Tibial artery (tissue), 4 donors: Measurements from ENCODE around the gene FCHSD2.

Experiments used
- DNase-seq, 2 donors: peaks; one replicate each; pipeline ENCODE4 v3.0.0-alpha.2; 2019
- H3K27ac ChIP-seq, 2 donors: fragments of 200-600 bp; sonication (generic) in 1 of 2; 1 replicate in 1 of 2; 2 replicates in 1 of 2; pipeline ENCODE4 v1.5.1; 2018 to 2019; ENCODE audit warnings: mild to moderate bottlenecking in 1 of 2
- H3K27me3 ChIP-seq, 2 donors: fragments of 200-600 bp; sonication (generic) in 1 of 2; one replicate each; pipeline versions ENCODE4 v1.5.1 to v1.6.0; 2016 to 2019
- H3K36me3 ChIP-seq, 3 donors: fragments of 200-600 bp; sonication (generic) in 2 of 3; one replicate each; pipeline ENCODE4 v1.5.1; 2016 to 2019; ENCODE audit warnings: mild to moderate bottlenecking in 2 of 3
- H3K4me1 ChIP-seq, 4 donors: fragments of 200-600 bp; sonication (generic) in 2 of 4; 1 replicate in 3 of 4; 2 replicates in 1 of 4; pipeline ENCODE4 v1.5.1; 2016 to 2019
- H3K4me3 ChIP-seq, 2 donors: fragments of 200-600 bp; sonication (generic) in 1 of 2; 1 replicate in 1 of 2; 2 replicates in 1 of 2; pipeline ENCODE4 v1.5.1; 2018 to 2019; ENCODE audit warnings: mild to moderate bottlenecking in 2 of 2
- H3K9me3 ChIP-seq, 3 donors: fragments of 200-600 bp; sonication (generic) in 1 of 3; one replicate each; pipeline ENCODE4 v1.5.1; 2016 to 2019
- intact Hi-C: fragments of 100-400 bp; cut with DNase I; formaldehyde crosslinking; loops from one replicate; pipeline ENCODE4 v1.15.0; 2023; ENCODE audit warnings: low total_unique reads
- TF ChIP-seq, protein P1 (sequence below), 2 experiments: fragments of 200-600 bp in 1 of 2; fragments of 450-650 bp in 1 of 2; IDR thresholded peaks; one replicate each; pipeline ENCODE4 v1.5.1; 2017 to 2019; ENCODE audit warnings: antibody characterized with exemption in 2 of 2, mild to moderate bottlenecking in 1 of 2, moderate library complexity in 1 of 2

FCHSD2 gene

DNA sequence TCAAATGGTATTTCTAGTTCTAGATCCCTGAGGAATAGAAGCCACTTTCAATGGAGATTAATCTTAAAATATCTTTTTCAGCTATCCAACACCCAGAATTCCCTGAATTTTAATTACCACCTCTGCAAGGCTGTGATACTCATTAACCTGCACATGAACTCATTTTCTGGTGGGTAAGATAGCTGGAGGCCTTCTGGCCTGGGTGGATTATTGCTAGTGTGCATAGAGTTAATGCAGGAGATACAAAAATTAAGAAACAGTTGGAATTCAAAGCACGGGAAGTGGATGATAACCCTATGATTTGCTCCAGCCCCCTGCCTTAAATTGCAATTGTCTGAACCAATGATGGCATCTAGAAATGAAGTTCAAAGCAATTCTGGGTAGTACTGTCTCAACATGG is 212.9 kb downstream of the FCHSD2 start:
- DNase-seq = no peak
- H3K4me3 ChIP-seq = no peak overlapping the region
- H3K27ac ChIP-seq = no peak overlapping the region
- H3K9me3 ChIP-seq = no peaks in the 10 kb centered on the region
- H3K4me1 ChIP-seq = peaks cover 0 to 49% (median 7%) of the 10 kb centered on the region in 4 donors
- TF ChIP-seq, protein P1, sequence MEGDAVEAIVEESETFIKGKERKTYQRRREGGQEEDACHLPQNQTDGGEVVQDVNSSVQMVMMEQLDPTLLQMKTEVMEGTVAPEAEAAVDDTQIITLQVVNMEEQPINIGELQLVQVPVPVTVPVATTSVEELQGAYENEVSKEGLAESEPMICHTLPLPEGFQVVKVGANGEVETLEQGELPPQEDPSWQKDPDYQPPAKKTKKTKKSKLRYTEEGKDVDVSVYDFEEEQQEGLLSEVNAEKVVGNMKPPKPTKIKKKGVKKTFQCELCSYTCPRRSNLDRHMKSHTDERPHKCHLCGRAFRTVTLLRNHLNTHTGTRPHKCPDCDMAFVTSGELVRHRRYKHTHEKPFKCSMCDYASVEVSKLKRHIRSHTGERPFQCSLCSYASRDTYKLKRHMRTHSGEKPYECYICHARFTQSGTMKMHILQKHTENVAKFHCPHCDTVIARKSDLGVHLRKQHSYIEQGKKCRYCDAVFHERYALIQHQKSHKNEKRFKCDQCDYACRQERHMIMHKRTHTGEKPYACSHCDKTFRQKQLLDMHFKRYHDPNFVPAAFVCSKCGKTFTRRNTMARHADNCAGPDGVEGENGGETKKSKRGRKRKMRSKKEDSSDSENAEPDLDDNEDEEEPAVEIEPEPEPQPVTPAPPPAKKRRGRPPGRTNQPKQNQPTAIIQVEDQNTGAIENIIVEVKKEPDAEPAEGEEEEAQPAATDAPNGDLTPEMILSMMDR (IDR thresholded peaks at IDR 0.05) = no peak
- intact Hi-C loops = loop anchor here (10.0 kb wide), 2 partner anchors 64 to 206 kb away; no protein-coding TSS in a partner anchor
- peaks cover 0 to 7% (median 0%) of the 10 kb centered on the region in 3 donors for H3K36me3 ChIP-seq
- no peaks in the 10 kb centered on the region for H3K27me3 ChIP-seq

DNA sequence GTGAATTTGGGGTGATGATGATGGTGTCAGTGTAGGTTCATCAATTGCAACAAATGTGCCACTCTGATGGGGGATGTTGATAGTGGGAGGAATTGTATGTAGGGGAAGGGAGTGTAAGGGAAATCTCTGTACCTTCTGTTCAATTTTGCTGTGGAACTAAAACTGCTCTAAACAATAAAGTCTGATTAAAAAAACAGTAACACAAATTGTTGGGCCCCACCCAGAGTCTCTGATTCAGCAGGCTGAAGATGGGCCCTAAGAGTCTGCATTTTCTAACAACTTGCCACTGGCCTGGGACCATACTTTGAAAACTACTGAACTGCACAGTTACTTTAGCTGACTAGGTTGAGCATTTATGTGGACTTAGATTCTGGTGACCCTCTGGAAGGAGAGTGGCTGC is 214.7 kb downstream of the FCHSD2 start:
- TF ChIP-seq, protein P1 (IDR thresholded peaks at IDR 0.05) = no peak
- Histone ChIP-seq H3K27ac (no peak overlapping the region), H3K27me3 (no peaks in the 10 kb centered on the region), H3K36me3 (peaks cover 0 to 7% (median 0%) of the 10 kb centered on the region in 3 donors), H3K4me1 (peaks cover 0 to 44% (median 3%) of the 10 kb centered on the region in 4 donors), H3K4me3 (no peak overlapping the region), H3K9me3 (no peaks in the 10 kb centered on the region)
- DNase-seq = no peak
- intact Hi-C loops = loop anchor here (10.0 kb wide), 2 partner anchors 63 to 207 kb away; no protein-coding TSS in a partner anchor

DNA sequence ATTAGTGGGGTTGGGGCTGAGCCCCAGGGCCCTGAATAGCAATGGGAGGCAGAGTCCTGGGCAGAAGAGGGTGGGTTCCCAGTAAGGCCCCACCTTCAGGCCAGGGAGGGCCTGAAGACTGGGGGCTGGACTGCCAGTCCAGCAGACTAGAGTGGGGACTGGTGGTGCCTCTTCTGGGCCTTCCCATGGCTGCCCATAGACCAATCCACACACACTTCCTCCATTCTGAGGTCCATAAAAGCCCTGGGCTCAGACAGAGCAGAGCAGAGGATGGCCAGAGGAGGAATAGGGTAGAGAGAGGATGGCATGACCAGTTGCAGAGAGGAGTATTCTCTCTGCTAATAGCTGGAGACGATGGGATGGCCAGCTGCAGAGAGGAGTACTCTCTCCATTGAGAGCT is 216.0 kb downstream of the FCHSD2 start:
- peaks cover 0 to 7% (median 0%) of the 10 kb centered on the region in 3 donors for H3K36me3 ChIP-seq
- no peak overlapping the region for H3K27ac ChIP-seq
- H3K9me3 ChIP-seq = no peaks in the 10 kb centered on the region
- TF ChIP-seq, protein P1 (IDR thresholded peaks at IDR 0.05) = no peak
- H3K4me3 ChIP-seq = no peak overlapping the region
- H3K27me3 ChIP-seq = no peaks in the 10 kb centered on the region
- peaks cover 0 to 45% (median 2%) of the 10 kb centered on the region in 4 donors for H3K4me1 ChIP-seq
- no peak for DNase-seq
- intact Hi-C loops = loop anchor here (10.0 kb wide), 2 partner anchors 61 to 209 kb away; no protein-coding TSS in a partner anchor

DNA sequence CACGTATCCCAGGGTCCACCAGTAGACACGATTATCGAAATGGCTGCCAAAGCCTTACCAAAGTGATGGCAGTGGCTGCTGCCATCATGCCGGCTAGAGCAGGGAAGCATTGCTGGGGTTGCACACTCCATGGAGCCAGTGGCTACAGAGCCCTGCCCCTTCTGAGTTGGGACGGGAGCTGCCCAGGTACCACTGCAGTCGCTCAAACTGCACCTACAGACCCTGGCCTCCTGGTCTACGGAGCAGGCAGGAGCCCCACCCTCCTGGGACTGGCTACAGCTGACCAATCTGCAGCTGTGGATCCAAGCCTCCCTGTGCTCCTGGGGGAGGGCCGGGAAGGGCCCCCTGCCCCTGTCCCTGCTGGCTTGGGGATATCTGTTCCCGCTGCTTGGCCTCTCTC is 216.5 kb downstream of the FCHSD2 start:
- H3K36me3 ChIP-seq = peaks cover 0 to 7% (median 0%) of the 10 kb centered on the region in 3 donors
- H3K27ac ChIP-seq = no peak overlapping the region
- H3K4me1 ChIP-seq = peaks cover 0 to 49% (median 2%) of the 10 kb centered on the region in 4 donors
- H3K9me3 ChIP-seq = no peaks in the 10 kb centered on the region
- H3K4me3 ChIP-seq = no peak overlapping the region
- H3K27me3 ChIP-seq = no peaks in the 10 kb centered on the region
- TF ChIP-seq, protein P1 (IDR thresholded peaks at IDR 0.05) = no peak
- intact Hi-C loops = loop anchor here (10.0 kb wide), 2 partner anchors 61 to 209 kb away; no protein-coding TSS in a partner anchor
- no peak for DNase-seq

DNA sequence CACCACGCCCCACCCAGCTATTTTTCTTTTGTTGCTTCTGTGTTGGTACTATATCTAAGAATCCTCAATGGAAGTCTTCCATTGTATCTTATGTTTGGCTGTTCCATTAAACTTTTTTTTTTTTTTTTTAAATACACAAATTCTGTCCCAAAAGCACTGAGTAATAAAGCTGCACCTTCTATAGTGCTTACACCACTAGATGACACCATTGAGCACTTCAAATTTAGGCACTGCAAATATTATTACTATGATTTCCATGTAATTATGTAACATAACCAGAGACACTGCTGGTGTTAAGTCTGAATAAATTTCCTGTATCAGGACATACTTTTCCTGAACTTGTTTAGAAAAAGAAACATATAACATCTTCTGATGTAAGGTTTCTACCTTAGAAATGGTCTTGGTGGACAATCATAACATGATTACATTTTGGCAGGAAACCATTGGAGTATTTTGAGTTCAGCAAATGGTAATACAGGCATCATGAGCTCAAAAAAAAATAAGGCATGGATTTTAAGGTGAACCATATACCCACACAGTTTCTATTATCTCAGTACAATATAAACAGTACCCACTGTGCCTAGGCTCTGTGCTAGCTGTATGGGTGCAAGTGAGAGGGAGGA is 217.4 kb downstream of the FCHSD2 start:
- intact Hi-C loops = loop anchor here (10.0 kb wide), 2 partner anchors 60 to 210 kb away; no protein-coding TSS in a partner anchor
- Histone ChIP-seq H3K4me1 (peaks cover 0 to 59% (median 2%) of the 10 kb centered on the region in 4 donors), H3K9me3 (no peaks in the 10 kb centered on the region), H3K27me3 (no peaks in the 10 kb centered on the region), H3K36me3 (peaks cover 0 to 7% (median 0%) of the 10 kb centered on the region in 3 donors), H3K4me3 (no peak overlapping the region), H3K27ac (peak overlapping the region in 1 of 2 donors; percentile 36)
- DNase-seq = no peak
- TF ChIP-seq, protein P1 (IDR thresholded peaks at IDR 0.05) = peak; percentile 40 to 57
